K562 (cell line): ENCODE measurements around the gene UMAD1. TPM values are rescaled to one million over a fixed set of nuclear protein-coding genes. Genes with fewer than 3 reads are reported as not detected.

Experiments
- BRF1 ChIP-seq: IDR thresholded peaks from 3 replicates; pipeline ENCODE4 v1.6.1; 2011; ENCODE audit warnings: borderline replicate concordance, mild to moderate bottlenecking; ENCODE audit not compliant: insufficient read length; ENCODE audit errors: extremely low read depth
- CHD4 ChIP-seq: fragments of 200-600 bp; sonication (generic); IDR thresholded peaks from 3 replicates; pipeline ENCODE4 v1.6.1; 2012; ENCODE audit warnings: low read depth, mild to moderate bottlenecking, mixed read lengths, low read length, inconsistent platforms; ENCODE audit not compliant: insufficient read depth, insufficient replicate concordance, poor library complexity, severe bottlenecking
- DMBX1 ChIP-seq: fragments of 250-450 bp; sonication (Bioruptor Pico); IDR thresholded peaks from 2 replicates; pipeline ENCODE4 v1.8.0; 2022; ENCODE audit warnings: inconsistent platforms, mild to moderate bottlenecking, moderate library complexity, borderline replicate concordance
- E2F3 ChIP-seq: fragments of 250-450 bp; sonication (Bioruptor Pico); IDR thresholded peaks from 2 replicates; pipeline ENCODE4 v1.4.0; 2020; ENCODE audit warnings: mild to moderate bottlenecking
- GTF2A2 ChIP-seq: IDR thresholded peaks from 2 replicates; pipeline ENCODE4 v1.6.1; 2016; ENCODE audit warnings: mild to moderate bottlenecking, missing genetic modification characterization, missing compliant biosample characterization
- MEIS2 ChIP-seq: fragments of 450-650 bp; IDR thresholded peaks from 2 replicates; pipeline ENCODE4 v1.6.1; 2014; ENCODE audit warnings: mild to moderate bottlenecking; ENCODE audit not compliant: partially characterized antibody
- NCOA4 ChIP-seq: fragments of 450-650 bp; IDR thresholded peaks from 2 replicates; pipeline ENCODE4 v1.6.1; 2018; ENCODE audit warnings: mild to moderate bottlenecking; ENCODE audit not compliant: partially characterized antibody
- NFIX ChIP-seq: fragments of 250-450 bp; sonication (Bioruptor Pico); IDR thresholded peaks from 2 replicates; pipeline ENCODE4 v1.4.0; 2020; ENCODE audit warnings: low read depth, mild to moderate bottlenecking, moderate library complexity
- TCF3 ChIP-seq: sonication (generic); formaldehyde crosslinking; IDR thresholded peaks from 2 replicates; pipeline ENCODE4 v1.4.0; 2020; ENCODE audit warnings: mild to moderate bottlenecking, missing genetic modification reagents
- ZNF12 ChIP-seq: sonication (generic); formaldehyde crosslinking; IDR thresholded peaks from 2 replicates; pipeline ENCODE4 v1.4.0; 2020; ENCODE audit warnings: mild to moderate bottlenecking, missing genetic modification reagents
- ZNF699 ChIP-seq: fragments of 250-450 bp; sonication (Bioruptor Pico); IDR thresholded peaks from 2 replicates; pipeline ENCODE4 v1.8.0; 2021; ENCODE audit warnings: mild to moderate bottlenecking, moderate library complexity; ENCODE audit not compliant: insufficient replicate concordance
- ZNF75A ChIP-seq: fragments of 450-650 bp; formaldehyde crosslinking; IDR thresholded peaks from 2 replicates; pipeline ENCODE4 v1.4.0; 2020; ENCODE audit warnings: mild to moderate bottlenecking
- polyA plus RNA-seq, 8 experiments: library from polyadenylated mRNA; depleted of rRNA in 4 of 8; stranded (reverse) in 5 of 8; unstranded in 3 of 8; fragments of >200 nt; fragmentation: Nextera tagmentation in 2 of 8; fragmentation: Illumina TruSeq in 1 of 8; extraction: Ambion mirVana in 2 of 8; extraction: Trizol in 1 of 8; gene quantifications; 2 replicates each; pipeline versions ENCODE4 v1.2.1 to v1.2.3, GENCODE V29; 2011 to 2014; ENCODE audit warnings: inconsistent platforms in 1 of 8, missing spikeins in 1 of 8
- total RNA-seq, 7 experiments: library from RNA; depleted of rRNA in 6 of 7; stranded (reverse); fragments of >200 nt in 6 of 7; fragmentation: Illumina TruSeq in 2 of 7; extraction: Trizol in 2 of 7; gene quantifications; 2 replicates each; pipeline versions ENCODE4 v1.2.1 to v1.2.3, GENCODE V29; 2011 to 2021; ENCODE audit warnings: low replicate concordance in 1 of 7
- TF ChIP-seq, protein P1 (sequence below): fragments of 150-350 bp; IDR thresholded peaks from 2 replicates; pipeline ENCODE4 v1.6.1; 2014; ENCODE audit warnings: low read depth, mild to moderate bottlenecking, low read length, borderline replicate concordance
- TF ChIP-seq, protein P2 (sequence below): fragments of 250-450 bp; sonication (Bioruptor Pico); IDR thresholded peaks from 2 replicates; pipeline ENCODE4 v1.8.0; 2021; ENCODE audit warnings: moderate library complexity, mild to moderate bottlenecking, inconsistent platforms
- TF ChIP-seq, protein P3 (sequence below), 3 experiments: IDR thresholded peaks in 2 of 3; conservative IDR thresholded peaks in 1 of 3; 2 replicates each; pipeline ENCODE4 v1.5.1; 2011 to 2012; ENCODE audit warnings: low read length in 3 of 3, mild to moderate bottlenecking in 3 of 3, control low read depth in 2 of 3, improper control_type of control experiment in 1 of 3, inconsistent platforms in 1 of 3, low read depth in 1 of 3, mixed read lengths in 1 of 3, moderate library complexity in 1 of 3; ENCODE audit not compliant: insufficient read depth in 2 of 3
- TF ChIP-seq, protein P4 (sequence below): fragments of 250-450 bp; sonication (Bioruptor Pico); IDR thresholded peaks from 2 replicates; pipeline ENCODE4 v1.8.0; 2022; ENCODE audit warnings: moderate library complexity, mild to moderate bottlenecking, inconsistent platforms
- TF ChIP-seq, protein P5 (sequence below): fragments of 200-800 bp; sonication (Bioruptor generic); IDR thresholded peaks from 2 replicates; pipeline ENCODE4 v1.6.1; 2016; ENCODE audit warnings: missing genetic modification characterization, missing compliant biosample characterization

UMAD1 gene
- total and polyA plus RNA-seq, 9 of the 15 experiments (the other 6 are each of a cell fraction or from before 2014, with no cell fraction given) = 9.0 to 26.7 (median 13.3) TPM

DNA sequence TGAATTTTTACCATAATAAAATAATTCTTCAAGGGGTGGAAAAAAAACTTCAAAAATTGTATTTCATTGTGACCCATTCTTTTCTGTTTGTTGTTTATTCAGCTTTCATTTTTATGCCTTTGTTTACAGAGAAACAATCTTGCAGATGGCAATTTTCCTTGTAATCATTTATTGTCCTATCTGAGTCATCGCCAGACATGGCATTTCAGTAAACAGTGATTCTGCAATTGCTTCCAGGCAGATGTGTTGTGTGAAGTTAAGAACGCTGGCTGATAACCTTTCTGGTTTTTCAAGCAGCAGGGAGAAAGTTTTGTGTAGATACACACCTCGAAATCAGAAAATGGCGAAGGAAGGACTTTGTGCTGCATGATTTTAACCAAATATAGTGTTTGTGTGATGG lies 158.6 kb downstream of the UMAD1 start (continued):
- TF ChIP-seq, protein P1, sequence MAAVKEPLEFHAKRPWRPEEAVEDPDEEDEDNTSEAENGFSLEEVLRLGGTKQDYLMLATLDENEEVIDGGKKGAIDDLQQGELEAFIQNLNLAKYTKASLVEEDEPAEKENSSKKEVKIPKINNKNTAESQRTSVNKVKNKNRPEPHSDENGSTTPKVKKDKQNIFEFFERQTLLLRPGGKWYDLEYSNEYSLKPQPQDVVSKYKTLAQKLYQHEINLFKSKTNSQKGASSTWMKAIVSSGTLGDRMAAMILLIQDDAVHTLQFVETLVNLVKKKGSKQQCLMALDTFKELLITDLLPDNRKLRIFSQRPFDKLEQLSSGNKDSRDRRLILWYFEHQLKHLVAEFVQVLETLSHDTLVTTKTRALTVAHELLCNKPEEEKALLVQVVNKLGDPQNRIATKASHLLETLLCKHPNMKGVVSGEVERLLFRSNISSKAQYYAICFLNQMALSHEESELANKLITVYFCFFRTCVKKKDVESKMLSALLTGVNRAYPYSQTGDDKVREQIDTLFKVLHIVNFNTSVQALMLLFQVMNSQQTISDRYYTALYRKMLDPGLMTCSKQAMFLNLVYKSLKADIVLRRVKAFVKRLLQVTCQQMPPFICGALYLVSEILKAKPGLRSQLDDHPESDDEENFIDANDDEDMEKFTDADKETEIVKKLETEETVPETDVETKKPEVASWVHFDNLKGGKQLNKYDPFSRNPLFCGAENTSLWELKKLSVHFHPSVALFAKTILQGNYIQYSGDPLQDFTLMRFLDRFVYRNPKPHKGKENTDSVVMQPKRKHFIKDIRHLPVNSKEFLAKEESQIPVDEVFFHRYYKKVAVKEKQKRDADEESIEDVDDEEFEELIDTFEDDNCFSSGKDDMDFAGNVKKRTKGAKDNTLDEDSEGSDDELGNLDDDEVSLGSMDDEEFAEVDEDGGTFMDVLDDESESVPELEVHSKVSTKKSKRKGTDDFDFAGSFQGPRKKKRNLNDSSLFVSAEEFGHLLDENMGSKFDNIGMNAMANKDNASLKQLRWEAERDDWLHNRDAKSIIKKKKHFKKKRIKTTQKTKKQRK = no peak
- TF ChIP-seq, protein P2, sequence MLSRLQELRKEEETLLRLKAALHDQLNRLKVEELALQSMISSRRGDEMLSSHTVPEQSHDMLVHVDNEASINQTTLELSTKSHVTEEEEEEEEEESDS (CRISPR knock-in tag) = no peak
- TF ChIP-seq ZNF75A (no peak), ZNF699 (CRISPR knock-in tag) (no peak), TCF3 (peak; percentile 26; the same call in 1 of the 2 replicates), DMBX1 (no peak), BRF1 (no peak), CHD4 (no peak), ZNF12 (CRISPR knock-in tag) (no peak), NCOA4 (no peak), E2F3 (CRISPR knock-in tag) (no peak), GTF2A2 (no peak), MEIS2 (peak; percentile 58), NFIX (CRISPR knock-in tag) (no peak)
- TF ChIP-seq, protein P3, sequence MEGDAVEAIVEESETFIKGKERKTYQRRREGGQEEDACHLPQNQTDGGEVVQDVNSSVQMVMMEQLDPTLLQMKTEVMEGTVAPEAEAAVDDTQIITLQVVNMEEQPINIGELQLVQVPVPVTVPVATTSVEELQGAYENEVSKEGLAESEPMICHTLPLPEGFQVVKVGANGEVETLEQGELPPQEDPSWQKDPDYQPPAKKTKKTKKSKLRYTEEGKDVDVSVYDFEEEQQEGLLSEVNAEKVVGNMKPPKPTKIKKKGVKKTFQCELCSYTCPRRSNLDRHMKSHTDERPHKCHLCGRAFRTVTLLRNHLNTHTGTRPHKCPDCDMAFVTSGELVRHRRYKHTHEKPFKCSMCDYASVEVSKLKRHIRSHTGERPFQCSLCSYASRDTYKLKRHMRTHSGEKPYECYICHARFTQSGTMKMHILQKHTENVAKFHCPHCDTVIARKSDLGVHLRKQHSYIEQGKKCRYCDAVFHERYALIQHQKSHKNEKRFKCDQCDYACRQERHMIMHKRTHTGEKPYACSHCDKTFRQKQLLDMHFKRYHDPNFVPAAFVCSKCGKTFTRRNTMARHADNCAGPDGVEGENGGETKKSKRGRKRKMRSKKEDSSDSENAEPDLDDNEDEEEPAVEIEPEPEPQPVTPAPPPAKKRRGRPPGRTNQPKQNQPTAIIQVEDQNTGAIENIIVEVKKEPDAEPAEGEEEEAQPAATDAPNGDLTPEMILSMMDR (IDR thresholded peaks at IDR 0.05 in 2 of 3, conservative IDR thresholded peaks at IDR 0.05 in 1 of 3; ENCODE audit: insufficient read depth in 2 of 3, low read depth in 1 of 3, low read length in 3 of 3) = no peak
- TF ChIP-seq, protein P4, sequence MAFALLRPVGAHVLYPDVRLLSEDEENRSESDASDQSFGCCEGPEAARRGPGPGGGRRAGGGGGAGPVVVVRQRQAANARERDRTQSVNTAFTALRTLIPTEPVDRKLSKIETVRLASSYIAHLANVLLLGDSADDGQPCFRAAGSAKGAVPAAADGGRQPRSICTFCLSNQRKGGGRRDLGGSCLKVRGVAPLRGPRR (CRISPR knock-in tag) = no peak
- TF ChIP-seq, protein P5, sequence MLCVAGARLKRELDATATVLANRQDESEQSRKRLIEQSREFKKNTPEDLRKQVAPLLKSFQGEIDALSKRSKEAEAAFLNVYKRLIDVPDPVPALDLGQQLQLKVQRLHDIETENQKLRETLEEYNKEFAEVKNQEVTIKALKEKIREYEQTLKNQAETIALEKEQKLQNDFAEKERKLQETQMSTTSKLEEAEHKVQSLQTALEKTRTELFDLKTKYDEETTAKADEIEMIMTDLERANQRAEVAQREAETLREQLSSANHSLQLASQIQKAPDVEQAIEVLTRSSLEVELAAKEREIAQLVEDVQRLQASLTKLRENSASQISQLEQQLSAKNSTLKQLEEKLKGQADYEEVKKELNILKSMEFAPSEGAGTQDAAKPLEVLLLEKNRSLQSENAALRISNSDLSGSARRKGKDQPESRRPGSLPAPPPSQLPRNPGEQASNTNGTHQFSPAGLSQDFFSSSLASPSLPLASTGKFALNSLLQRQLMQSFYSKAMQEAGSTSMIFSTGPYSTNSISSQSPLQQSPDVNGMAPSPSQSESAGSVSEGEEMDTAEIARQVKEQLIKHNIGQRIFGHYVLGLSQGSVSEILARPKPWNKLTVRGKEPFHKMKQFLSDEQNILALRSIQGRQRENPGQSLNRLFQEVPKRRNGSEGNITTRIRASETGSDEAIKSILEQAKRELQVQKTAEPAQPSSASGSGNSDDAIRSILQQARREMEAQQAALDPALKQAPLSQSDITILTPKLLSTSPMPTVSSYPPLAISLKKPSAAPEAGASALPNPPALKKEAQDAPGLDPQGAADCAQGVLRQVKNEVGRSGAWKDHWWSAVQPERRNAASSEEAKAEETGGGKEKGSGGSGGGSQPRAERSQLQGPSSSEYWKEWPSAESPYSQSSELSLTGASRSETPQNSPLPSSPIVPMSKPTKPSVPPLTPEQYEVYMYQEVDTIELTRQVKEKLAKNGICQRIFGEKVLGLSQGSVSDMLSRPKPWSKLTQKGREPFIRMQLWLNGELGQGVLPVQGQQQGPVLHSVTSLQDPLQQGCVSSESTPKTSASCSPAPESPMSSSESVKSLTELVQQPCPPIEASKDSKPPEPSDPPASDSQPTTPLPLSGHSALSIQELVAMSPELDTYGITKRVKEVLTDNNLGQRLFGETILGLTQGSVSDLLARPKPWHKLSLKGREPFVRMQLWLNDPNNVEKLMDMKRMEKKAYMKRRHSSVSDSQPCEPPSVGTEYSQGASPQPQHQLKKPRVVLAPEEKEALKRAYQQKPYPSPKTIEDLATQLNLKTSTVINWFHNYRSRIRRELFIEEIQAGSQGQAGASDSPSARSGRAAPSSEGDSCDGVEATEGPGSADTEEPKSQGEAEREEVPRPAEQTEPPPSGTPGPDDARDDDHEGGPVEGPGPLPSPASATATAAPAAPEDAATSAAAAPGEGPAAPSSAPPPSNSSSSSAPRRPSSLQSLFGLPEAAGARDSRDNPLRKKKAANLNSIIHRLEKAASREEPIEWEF (CRISPR knock-in tag) = no peak
